ENCODE measurements around the gene SORBS2.

SORBS2 gene

DNA sequence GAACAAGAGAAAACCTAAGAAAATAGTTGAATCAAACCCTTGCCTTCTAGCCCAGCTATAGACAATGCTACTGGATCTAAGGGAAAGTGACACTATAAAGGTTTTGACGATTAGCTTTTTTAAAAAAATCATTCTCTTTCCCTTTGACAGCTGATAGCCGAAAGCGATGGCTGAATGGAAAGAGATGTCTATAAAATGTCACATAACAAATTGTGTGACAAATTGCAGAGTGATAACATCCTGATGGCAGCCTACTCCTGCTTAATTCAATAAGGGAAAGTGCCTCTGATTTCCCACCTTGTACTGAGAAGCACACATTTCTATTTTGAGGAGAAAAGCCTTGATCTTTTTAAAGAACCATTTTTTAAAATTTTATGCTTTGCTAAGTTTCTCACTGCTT is 114.5 kb downstream of the SORBS2 start:
- H3K36me3 ChIP-seq (ENCODE audit: control insufficient read depth, insufficient read depth, low read length) = no peaks in the 10 kb centered on the region
- H3K9me3 ChIP-seq (ENCODE audit: control insufficient read depth, low read length) = no peaks in the 10 kb centered on the region
- no peaks in the 10 kb centered on the region for H3K4me1 ChIP-seq
- no peak overlapping the region for H2AFZ ChIP-seq
- no peaks in the 10 kb centered on the region for H3K27me3 ChIP-seq (ENCODE audit: control insufficient read depth, insufficient read depth, low read length)
- H3K4me3 ChIP-seq (ENCODE audit: low read depth, low read length) = no peak overlapping the region
- H3K4me2 ChIP-seq (ENCODE audit: low read length) = no peak overlapping the region
- no peaks in the 10 kb centered on the region for H3K79me2 ChIP-seq
- no peak for TF ChIP-seq CTCF (IDR thresholded peaks at IDR 0.05)
- no peak overlapping the region for H3K9ac ChIP-seq
- H3K27ac ChIP-seq = no peak overlapping the region

- H3K27ac ChIP-seq = no peak overlapping the region
- no peaks in the 10 kb centered on the region for H3K27me3 ChIP-seq (ENCODE audit: control insufficient read depth, insufficient read depth, low read length)
- H3K9ac ChIP-seq = no peak overlapping the region
- no peak for TF ChIP-seq CTCF (IDR thresholded peaks at IDR 0.05)
- no peaks in the 10 kb centered on the region for H3K36me3 ChIP-seq (ENCODE audit: control insufficient read depth, insufficient read depth, low read length)
- H3K4me3 ChIP-seq (ENCODE audit: low read depth, low read length) = no peak overlapping the region
- no peaks in the 10 kb centered on the region for H3K9me3 ChIP-seq (ENCODE audit: control insufficient read depth, low read length)
- H3K4me1 ChIP-seq = no peaks in the 10 kb centered on the region
- no peaks in the 10 kb centered on the region for H3K79me2 ChIP-seq
- H3K4me2 ChIP-seq (ENCODE audit: low read length) = no peak overlapping the region
- no peak overlapping the region for H2AFZ ChIP-seq
Observed at GRCh38 chr4:185695743-185696142, 116.3 kb downstream of the SORBS2 start.

DNA sequence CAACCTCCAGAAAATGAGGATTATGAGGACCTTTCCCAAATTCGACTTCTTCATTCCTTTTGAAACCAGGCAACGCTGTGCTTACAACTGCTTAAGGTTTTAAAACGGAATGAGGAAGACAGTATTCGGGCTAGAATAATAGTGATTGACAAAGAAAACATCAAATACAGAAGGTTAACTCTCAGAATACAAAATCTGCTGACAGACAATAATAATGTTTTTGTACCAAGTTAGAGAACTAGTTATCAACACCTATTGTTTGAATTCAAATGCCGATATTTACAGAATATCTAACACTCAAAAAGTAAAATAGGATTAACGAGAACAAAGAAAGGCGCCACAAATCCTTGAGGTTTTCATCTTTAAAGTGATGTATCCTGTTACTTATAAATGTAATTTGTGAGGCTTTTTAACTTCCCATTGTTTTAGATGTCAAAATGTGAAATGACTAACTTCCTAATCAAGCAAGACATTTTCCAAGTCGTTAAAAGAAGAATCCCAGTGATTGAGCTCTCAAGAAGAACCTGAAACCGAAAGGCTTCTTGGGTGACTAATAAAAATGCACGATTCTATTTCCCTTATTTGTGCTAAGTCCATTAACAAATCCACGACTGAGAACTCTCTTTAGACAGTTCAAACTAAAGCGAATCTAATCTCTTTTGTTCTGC is 118.3 kb downstream of the SORBS2 start:
- Histone ChIP-seq H3K9me3 (ENCODE audit: control insufficient read depth, low read length) (no peaks in the 10 kb centered on the region), H3K27ac (peak overlapping the region; percentile 13), H3K79me2 (no peaks in the 10 kb centered on the region), H3K27me3 (ENCODE audit: control insufficient read depth, insufficient read depth, low read length) (no peaks in the 10 kb centered on the region), H3K9ac (no peak overlapping the region), H3K4me1 (no peaks in the 10 kb centered on the region), H3K36me3 (ENCODE audit: control insufficient read depth, insufficient read depth, low read length) (no peaks in the 10 kb centered on the region), H3K4me2 (ENCODE audit: low read length) (no peak overlapping the region), H2AFZ (no peak overlapping the region), H3K4me3 (ENCODE audit: low read depth, low read length) (no peak overlapping the region)
- TF ChIP-seq CTCF (IDR thresholded peaks at IDR 0.05) = no peak

DNA sequence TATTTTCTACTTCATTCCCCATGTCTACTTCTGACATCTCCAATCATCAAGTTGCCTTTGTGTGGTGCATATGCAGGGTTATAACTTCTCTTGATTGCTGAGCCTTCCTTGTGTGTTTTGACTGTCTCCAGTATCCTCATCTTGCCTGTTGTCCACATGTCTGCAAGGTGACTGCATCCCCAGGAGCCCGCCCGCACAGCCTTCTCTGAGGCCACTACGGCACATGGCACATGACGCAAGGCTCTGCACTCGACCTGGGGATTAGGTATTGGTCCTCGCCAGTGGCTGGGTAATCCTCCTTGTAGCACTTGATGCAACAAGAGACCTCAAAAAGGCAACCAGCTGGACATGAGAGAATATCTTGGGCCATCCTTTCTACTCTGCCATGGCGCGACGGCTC is 122.6 kb downstream of the SORBS2 start:
- Histone ChIP-seq H3K4me2 (ENCODE audit: low read length) (no peak overlapping the region), H3K4me3 (ENCODE audit: low read depth, low read length) (no peak overlapping the region), H3K4me1 (no peaks in the 10 kb centered on the region), H3K79me2 (no peaks in the 10 kb centered on the region), H2AFZ (no peak overlapping the region), H3K36me3 (ENCODE audit: control insufficient read depth, insufficient read depth, low read length) (no peaks in the 10 kb centered on the region), H3K9ac (no peak overlapping the region), H3K9me3 (ENCODE audit: control insufficient read depth, low read length) (no peaks in the 10 kb centered on the region), H3K27ac (no peak overlapping the region), H3K27me3 (ENCODE audit: control insufficient read depth, insufficient read depth, low read length) (no peaks in the 10 kb centered on the region)
- TF ChIP-seq CTCF (IDR thresholded peaks at IDR 0.05) = no peak

DNA sequence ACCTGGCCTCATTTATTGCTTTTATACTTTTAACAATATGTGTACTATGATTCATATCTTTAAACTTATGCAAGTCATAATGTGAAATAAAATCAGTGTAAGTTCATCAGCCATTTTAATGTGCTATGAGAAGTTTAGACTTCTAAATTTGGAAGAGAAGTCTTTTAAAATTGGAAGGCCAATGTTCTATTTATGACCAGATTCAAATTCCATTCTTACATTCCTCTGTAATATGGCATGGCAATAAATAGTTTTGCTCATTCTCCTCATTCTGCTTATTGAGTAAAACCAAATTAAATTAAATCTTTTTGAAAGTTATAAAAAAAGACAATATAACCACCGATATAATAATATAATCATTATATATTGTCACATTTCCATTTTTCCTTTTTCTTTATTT is 126.2 kb downstream of the SORBS2 start:
- Histone ChIP-seq H3K4me1 (no peaks in the 10 kb centered on the region), H2AFZ (no peak overlapping the region), H3K4me2 (ENCODE audit: low read length) (no peak overlapping the region), H3K27ac (no peak overlapping the region), H3K9ac (no peak overlapping the region), H3K27me3 (ENCODE audit: control insufficient read depth, insufficient read depth, low read length) (no peaks in the 10 kb centered on the region), H3K9me3 (ENCODE audit: control insufficient read depth, low read length) (no peaks in the 10 kb centered on the region), H3K4me3 (ENCODE audit: low read depth, low read length) (no peak overlapping the region), H3K36me3 (ENCODE audit: control insufficient read depth, insufficient read depth, low read length) (no peaks in the 10 kb centered on the region), H3K79me2 (no peaks in the 10 kb centered on the region)
- no peak for TF ChIP-seq CTCF (IDR thresholded peaks at IDR 0.05)
